Testis (tissue), 3 donors: ENCODE measurements around the gene LIF. TPM values are rescaled to one million over a fixed set of nuclear protein-coding genes. Genes with fewer than 3 reads are reported as not detected.

Experiments
- DNase-seq: peaks from one replicate; pipeline ENCODE4 v3.0.0-alpha.2; 2019
- H3K27ac ChIP-seq, 2 donors: fragments of 200-600 bp; sonication (generic); one replicate each; pipeline ENCODE4 v1.5.1; 2019
- H3K27me3 ChIP-seq: fragments of 200-600 bp; sonication (generic); one replicate; pipeline ENCODE4 v1.5.1; 2019
- H3K36me3 ChIP-seq: fragments of 200-600 bp; sonication (generic); one replicate; pipeline ENCODE4 v1.5.1; 2017; ENCODE audit warnings: low read depth; ENCODE audit errors: missing control alignments
- H3K4me1 ChIP-seq: fragments of 200-600 bp; sonication (generic); one replicate; pipeline ENCODE4 v1.5.1; 2019
- H3K4me3 ChIP-seq, 2 donors: fragments of 200-600 bp; sonication (generic); one replicate each; pipeline ENCODE4 v1.5.1; 2017 to 2019
- H3K9me3 ChIP-seq: fragments of 200-600 bp; sonication (generic); one replicate; pipeline ENCODE4 v1.5.1; 2017
- POLR2A ChIP-seq: fragments of 450-650 bp; IDR thresholded peaks from one replicate; pipeline ENCODE4 v1.6.1; 2017; ENCODE audit warnings: antibody characterized with exemption, mild to moderate bottlenecking, moderate library complexity
- WGBS, 2 donors: methylation state at CpG; one replicate each; pipeline ENCODE4 v1.1.5; 2018; 5-methylcytosine and 5-hydroxymethylcytosine counted together
- intact Hi-C: fragments of 100-400 bp; cut with DNase I; formaldehyde crosslinking; loops from one replicate; pipeline ENCODE4 v1.15.1; 2023; ENCODE audit warnings: low total_unique reads
- polyA plus RNA-seq: library from polyadenylated mRNA; stranded (reverse); fragments of 350-450 nt; fragmentation: Illumina TruSeq; extraction: RNeasy Lipid Tissue Mini Kit (QIAGEN cat#74804); gene quantifications from one replicate; pipeline ENCODE4 v1.2.3, GENCODE V29; 2014; ENCODE audit warnings: low read depth, low replicate concordance; ENCODE audit not compliant: insufficient read depth
- total RNA-seq, 2 donors: library from RNA; depleted of rRNA; stranded (reverse); fragments of >200 nt; gene quantifications; one replicate each; pipeline ENCODE4 v1.2.3, GENCODE V29; 2016
- TF ChIP-seq, protein P1 (sequence below), 3 experiments: fragments of 450-650 bp in 2 of 3; fragments of 200-600 bp in 1 of 3; sonication (generic) in 1 of 3; IDR thresholded peaks; one replicate each; pipeline ENCODE4 v1.5.1; 2016 to 2019; ENCODE audit warnings: antibody characterized with exemption in 3 of 3, mild to moderate bottlenecking in 2 of 3, moderate library complexity in 1 of 3

The LIF gene
- total and polyA plus RNA-seq, 3 donors from 2014 or later: 0.08 to 1.4 (median 1.4) TPM

DNA sequence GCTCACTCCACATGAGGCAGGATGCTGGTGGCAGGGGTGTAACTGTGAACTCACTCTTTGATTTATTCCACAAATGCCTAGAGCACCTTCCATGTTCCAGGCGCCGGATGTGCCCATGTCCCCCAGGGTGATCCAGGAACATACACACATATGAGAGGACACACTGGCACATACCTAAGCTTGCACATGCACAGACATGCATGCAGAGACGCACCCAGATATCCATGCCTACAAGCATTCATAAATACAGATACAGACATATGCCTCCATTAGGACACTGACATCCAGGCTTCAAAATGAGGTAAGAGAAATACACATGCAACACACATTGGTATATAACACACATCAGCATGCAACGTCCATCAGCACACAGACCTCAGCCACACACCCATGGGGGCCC lies 15.6 kb upstream of the LIF start:
- H3K27ac ChIP-seq: no peak overlapping the region
- no peaks in the 10 kb centered on the region for H3K36me3 ChIP-seq
- intact Hi-C loops: loop anchor here (5.0 to 10.0 kb wide), 2 partner anchors 125 to 557 kb away; partner anchors contain the start of gene RNF215
- no peak for DNase-seq
- peaks cover 4% of the 10 kb centered on the region for H3K4me1 ChIP-seq
- WGBS, 2 donors: 83 to 92% methylated on average over 4 of the region's 4 CpGs
- H3K27me3 ChIP-seq: no peaks in the 10 kb centered on the region
- TF ChIP-seq, protein P1, sequence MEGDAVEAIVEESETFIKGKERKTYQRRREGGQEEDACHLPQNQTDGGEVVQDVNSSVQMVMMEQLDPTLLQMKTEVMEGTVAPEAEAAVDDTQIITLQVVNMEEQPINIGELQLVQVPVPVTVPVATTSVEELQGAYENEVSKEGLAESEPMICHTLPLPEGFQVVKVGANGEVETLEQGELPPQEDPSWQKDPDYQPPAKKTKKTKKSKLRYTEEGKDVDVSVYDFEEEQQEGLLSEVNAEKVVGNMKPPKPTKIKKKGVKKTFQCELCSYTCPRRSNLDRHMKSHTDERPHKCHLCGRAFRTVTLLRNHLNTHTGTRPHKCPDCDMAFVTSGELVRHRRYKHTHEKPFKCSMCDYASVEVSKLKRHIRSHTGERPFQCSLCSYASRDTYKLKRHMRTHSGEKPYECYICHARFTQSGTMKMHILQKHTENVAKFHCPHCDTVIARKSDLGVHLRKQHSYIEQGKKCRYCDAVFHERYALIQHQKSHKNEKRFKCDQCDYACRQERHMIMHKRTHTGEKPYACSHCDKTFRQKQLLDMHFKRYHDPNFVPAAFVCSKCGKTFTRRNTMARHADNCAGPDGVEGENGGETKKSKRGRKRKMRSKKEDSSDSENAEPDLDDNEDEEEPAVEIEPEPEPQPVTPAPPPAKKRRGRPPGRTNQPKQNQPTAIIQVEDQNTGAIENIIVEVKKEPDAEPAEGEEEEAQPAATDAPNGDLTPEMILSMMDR (IDR thresholded peaks at IDR 0.05): no peak
- TF ChIP-seq POLR2A: no peak
- H3K4me3 ChIP-seq: no peak overlapping the region
- H3K9me3 ChIP-seq: no peaks in the 10 kb centered on the region

DNA sequence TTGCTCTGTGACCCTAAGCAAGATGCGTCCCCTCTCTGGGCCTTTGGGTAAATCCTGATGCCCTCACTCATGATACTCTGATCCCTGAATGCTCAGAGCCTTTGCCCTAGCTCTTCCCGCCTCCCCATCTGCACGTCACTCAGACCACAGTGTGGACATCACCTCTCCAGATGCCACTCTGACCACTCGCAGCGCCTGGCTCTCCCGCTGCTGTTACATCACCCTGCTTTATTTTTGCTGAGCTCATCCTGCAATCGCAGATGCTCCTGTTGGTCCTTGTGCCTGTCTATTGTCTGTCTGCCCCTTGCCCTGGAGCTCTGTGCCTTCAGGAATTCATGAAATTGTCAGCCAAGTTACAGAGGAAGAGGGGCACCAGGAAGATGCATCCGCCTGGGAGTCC lies 14.6 kb upstream of the LIF start:
- Histone ChIP-seq H3K27me3 (no peaks in the 10 kb centered on the region), H3K36me3 (no peaks in the 10 kb centered on the region), H3K9me3 (no peaks in the 10 kb centered on the region), H3K27ac (no peak overlapping the region), H3K4me1 (peaks cover 10% of the 10 kb centered on the region), H3K4me3 (no peak overlapping the region)
- DNase-seq: no peak
- no peak for TF ChIP-seq POLR2A
- TF ChIP-seq, protein P1 (IDR thresholded peaks at IDR 0.05): no peak
- WGBS, 2 donors: 85 to 88% methylated on average over 8 of the region's 8 CpGs
- intact Hi-C loops: loop anchor here (5.0 to 10.0 kb wide), 2 partner anchors 126 to 556 kb away; partner anchors contain the start of gene RNF215

DNA sequence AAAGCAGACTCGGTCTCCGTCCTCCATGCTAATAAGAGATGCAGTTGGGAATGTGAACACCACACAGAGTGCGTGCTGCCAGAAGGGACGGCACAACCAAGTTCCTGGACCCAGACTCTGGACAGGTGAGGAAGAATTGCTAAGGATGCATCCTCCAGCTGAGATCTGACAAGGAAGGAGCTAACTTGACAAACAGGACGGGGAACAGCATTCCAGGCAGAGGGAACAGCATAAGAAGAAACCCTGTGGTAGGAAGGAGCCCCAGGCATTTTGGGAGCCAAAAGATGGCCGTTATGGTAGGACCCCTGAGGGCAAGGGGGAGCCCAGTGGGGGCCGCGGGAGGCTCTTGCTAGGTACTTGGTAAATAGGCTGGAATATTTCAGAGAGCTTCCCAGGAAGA lies 14.1 kb upstream of the LIF start:
- no peaks in the 10 kb centered on the region for H3K27me3 ChIP-seq
- no peaks in the 10 kb centered on the region for H3K9me3 ChIP-seq
- no peak overlapping the region for H3K27ac ChIP-seq
- H3K36me3 ChIP-seq: no peaks in the 10 kb centered on the region
- intact Hi-C loops: loop anchor here (5.0 to 10.0 kb wide), 2 partner anchors 127 to 556 kb away; partner anchors contain the start of gene RNF215
- no peak for DNase-seq
- no peak overlapping the region for H3K4me3 ChIP-seq
- TF ChIP-seq, protein P1 (IDR thresholded peaks at IDR 0.05): no peak
- no peak for TF ChIP-seq POLR2A
- H3K4me1 ChIP-seq: peaks cover 12% of the 10 kb centered on the region
- WGBS, 2 donors: 85 to 93% methylated on average over 8 of the region's 8 CpGs

DNA sequence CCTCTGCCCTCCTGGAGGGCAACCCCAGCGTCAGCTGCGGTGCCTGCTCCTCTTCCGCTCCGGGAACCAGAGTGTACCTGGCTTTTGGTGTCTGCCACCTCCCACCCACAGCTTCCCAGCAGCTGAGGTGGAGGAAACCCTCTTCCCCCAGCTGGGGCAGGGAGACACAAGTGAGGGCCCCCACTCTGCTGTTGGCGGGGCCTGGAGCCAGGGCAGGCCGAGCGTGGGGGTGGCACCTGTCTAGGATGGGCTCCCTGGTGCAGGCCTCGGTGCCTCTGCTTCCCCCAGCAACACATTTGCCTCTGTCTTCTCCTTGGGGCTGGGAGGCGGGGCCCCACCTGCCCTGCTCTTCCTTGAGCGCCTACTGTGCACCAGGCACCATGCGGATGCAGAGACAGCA lies 13.7 kb upstream of the LIF start:
- H3K9me3 ChIP-seq: no peaks in the 10 kb centered on the region
- no peaks in the 10 kb centered on the region for H3K27me3 ChIP-seq
- no peaks in the 10 kb centered on the region for H3K36me3 ChIP-seq
- intact Hi-C loops: loop anchor here (5.0 to 10.0 kb wide), 2 partner anchors 127 to 555 kb away; partner anchors contain the start of gene RNF215
- no peak for DNase-seq
- no peak overlapping the region for H3K27ac ChIP-seq
- no peak for TF ChIP-seq POLR2A
- TF ChIP-seq, protein P1 (IDR thresholded peaks at IDR 0.05): no peak
- WGBS, 2 donors: 98 to 100% methylated on average over 4 to 11 of the region's 11 CpGs
- H3K4me1 ChIP-seq: peaks cover 12% of the 10 kb centered on the region
- H3K4me3 ChIP-seq: no peak overlapping the region

DNA sequence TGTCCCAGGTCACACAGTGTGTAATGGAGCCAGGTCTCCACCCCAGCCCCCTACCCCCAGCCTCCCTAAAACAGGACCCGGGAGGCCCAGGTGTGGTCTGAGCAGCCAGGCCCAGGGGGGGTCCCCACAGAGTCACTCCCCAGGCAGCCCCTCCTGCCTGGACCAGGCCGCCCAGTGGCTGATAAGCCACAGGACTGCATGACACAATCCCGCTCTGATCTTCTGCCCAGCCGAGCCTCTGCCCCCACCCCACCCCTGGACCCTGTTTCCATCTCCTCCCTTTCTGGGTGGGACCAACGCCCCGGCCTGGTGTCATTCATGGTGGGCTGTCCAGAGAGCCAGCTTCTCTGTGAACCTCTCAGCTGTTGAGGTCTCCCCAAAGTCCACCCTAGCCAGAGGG lies 7.8 kb upstream of the LIF start:
- peaks cover 14% of the 10 kb centered on the region for H3K4me1 ChIP-seq
- intact Hi-C loops: no loop called here
- DNase-seq: no peak
- H3K27ac ChIP-seq: no peak overlapping the region
- H3K9me3 ChIP-seq: no peaks in the 10 kb centered on the region
- WGBS, 2 donors: 64 to 71% methylated on average over 6 of the region's 6 CpGs
- no peaks in the 10 kb centered on the region for H3K27me3 ChIP-seq
- no peak overlapping the region for H3K4me3 ChIP-seq
- no peak for TF ChIP-seq POLR2A
- TF ChIP-seq, protein P1 (IDR thresholded peaks at IDR 0.05): no peak
- H3K36me3 ChIP-seq: no peaks in the 10 kb centered on the region
